ENCODE results near the gene GPA33. TPM values are rescaled to one million over a fixed set of nuclear protein-coding genes. Genes with fewer than 3 reads are reported as not detected.

GPA33 gene
- polyA plus RNA-seq, 3 donors from 2014 or later, result 6.7 to 23.8 (median 7.7) TPM

DNA sequence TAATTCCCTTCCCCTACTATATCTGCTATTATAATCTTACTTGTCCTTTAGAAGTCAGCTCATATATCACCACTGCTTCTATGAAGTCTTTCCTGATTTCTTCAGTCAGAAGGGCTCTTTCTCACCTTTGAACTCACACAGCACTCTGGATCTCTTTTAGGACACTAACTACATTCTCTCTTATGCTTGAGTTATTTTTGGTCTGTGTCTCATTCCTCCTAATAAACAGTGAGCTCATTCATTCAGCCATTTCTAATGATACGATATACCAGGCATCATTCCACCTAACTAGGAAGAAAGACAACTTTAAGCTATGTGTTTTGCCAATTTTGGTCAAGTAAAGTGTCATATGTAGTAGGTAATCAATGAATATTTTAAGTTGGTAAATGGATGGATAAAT, 2.5 kb upstream of the GPA33 start:
- Mint-ChIP-seq H3K27ac (peak overlapping the region in 4 of 6 donors; percentile 10 to 64 (median 58)), H3K4me1 (peaks cover 46% of the 10 kb centered on the region in 2 donors), H3K4me3 (no peak overlapping the region), H3K9me3 (no peaks in the 10 kb centered on the region), H3K27me3 (ENCODE audit: low read depth in 3 of 3) (no peaks in the 10 kb centered on the region), H3K36me3 (no peaks in the 10 kb centered on the region)
- no peak for DNase-seq

DNA sequence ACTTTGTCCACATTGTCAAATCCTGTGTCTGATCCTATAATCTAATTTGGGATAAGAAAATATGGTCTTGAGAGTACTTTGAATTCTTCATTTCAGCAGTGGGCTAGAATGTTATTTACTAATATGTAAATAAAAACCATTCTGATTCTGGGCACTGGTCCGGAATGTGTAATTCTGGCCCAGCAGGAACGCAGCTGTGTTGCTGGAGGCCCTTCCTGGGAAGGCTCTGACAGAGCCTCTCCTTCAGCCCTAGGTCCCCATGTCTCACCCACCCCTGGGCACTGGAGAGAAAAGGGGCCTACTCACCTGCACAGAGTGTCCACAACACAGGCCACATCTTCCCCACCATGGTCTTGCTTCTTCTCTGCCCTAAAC, 251 bp downstream of the GPA33 start:
- Mint-ChIP-seq H3K9me3 (no peaks in the 10 kb centered on the region), H3K27me3 (ENCODE audit: low read depth in 3 of 3) (no peaks in the 10 kb centered on the region), H3K4me1 (peaks cover 39 to 41% of the 10 kb centered on the region in 2 donors), H3K27ac (peak overlapping the region; percentile 85 to 98 (median 94)), H3K4me3 (peak overlapping the region; percentile 28 to 75 (median 60)), H3K36me3 (no peaks in the 10 kb centered on the region)
- no peak for DNase-seq

DNA sequence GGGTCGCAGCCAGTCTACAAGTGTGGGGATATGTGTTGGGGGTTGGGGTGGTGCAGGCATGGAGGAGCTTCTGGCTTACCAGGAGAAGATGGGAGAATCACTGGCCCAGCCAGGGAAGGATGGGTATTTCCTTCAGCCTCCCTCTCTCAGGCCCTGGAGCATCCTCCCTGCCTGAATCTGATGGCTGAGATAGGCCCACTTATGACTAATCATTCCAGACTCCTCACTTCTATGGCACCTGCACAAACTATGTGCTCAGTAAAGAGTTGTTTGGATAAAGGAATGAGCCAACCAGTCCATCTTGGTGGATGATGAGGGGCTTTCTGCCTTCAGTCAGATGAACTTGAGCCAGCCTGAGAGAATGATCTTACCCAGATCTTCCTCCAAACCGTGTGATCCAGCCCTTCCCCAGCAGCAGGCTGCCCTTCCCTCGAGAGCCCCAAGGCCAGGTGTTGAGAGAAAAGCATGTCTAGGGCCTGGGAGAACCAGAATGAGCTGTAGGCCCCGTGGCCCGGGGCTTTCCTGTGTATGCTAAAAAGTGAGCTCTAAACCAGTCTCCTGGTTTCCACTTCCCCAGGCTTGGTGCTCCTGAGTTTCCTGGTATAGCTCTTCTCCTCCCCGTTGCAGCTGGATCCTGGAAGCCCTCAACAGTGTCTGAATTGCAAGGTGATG, 1.3 kb downstream of the GPA33 start:
- no peak for DNase-seq
- Mint-ChIP-seq H3K9me3 (no peaks in the 10 kb centered on the region), H3K36me3 (no peaks in the 10 kb centered on the region), H3K4me3 (peak overlapping the region in 3 of 5 donors; percentile 16 to 75 (median 22)), H3K27ac (peak overlapping the region in 5 of 6 donors; percentile 17 to 97 (median 93)), H3K27me3 (ENCODE audit: low read depth in 3 of 3) (no peaks in the 10 kb centered on the region), H3K4me1 (peaks cover 37 to 38% of the 10 kb centered on the region in 2 donors)

DNA sequence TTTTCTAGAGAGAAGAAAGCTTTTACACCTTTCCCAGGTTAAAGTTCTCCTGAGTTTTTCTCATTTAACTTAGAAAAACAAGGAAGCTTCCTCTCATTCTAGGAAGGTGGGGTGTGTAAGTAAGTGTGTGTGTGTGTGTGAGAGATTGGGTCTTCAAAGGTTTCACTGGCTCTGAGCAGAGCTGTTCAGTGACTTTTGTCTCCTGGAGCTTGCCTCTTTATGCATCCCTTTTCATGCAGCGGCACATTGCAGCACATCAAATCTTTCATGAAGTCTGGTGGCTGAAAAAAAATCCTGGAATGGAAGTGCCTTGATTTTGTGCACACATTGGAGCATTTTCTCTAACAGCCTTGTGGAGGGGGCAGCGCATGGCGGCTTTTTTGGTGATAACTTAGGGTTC, 3.4 kb downstream of the GPA33 start:
- no peaks in the 10 kb centered on the region for H3K9me3 Mint-ChIP-seq
- H3K36me3 Mint-ChIP-seq, result peaks cover 2 to 6% (median 6%) of the 10 kb centered on the region in 3 donors
- peaks cover 28 to 35% of the 10 kb centered on the region in 2 donors for H3K4me1 Mint-ChIP-seq
- no peak for DNase-seq
- no peak overlapping the region for H3K4me3 Mint-ChIP-seq
- peak overlapping the region in 2 of 6 donors; percentile 46 to 47 for H3K27ac Mint-ChIP-seq
- no peaks in the 10 kb centered on the region for H3K27me3 Mint-ChIP-seq (ENCODE audit: low read depth in 3 of 3)

DNA sequence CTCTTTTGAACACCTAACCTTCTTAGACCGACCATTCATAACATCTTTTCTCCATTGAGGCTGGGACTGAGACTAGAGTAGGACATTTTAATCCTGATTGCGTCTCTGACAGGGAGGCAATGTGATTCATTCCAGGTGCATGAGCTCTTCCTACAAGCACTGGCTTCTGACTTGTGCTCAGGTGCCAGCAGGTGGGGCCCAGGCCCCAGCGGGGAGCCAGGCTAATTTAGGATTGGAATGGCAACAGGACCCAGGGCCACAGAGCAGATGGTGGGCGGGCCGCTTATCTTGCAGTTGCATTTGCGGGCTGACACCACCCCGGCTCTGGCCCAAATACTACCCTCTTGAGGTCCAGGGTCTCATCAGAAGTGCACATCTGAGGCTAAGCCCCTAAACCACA, 4.1 kb downstream of the GPA33 start:
- no peak overlapping the region for H3K27ac Mint-ChIP-seq
- peaks cover 24 to 32% of the 10 kb centered on the region in 2 donors for H3K4me1 Mint-ChIP-seq
- H3K36me3 Mint-ChIP-seq, result peaks cover 2 to 9% (median 8%) of the 10 kb centered on the region in 3 donors
- DNase-seq, result no peak
- no peaks in the 10 kb centered on the region for H3K9me3 Mint-ChIP-seq
- H3K4me3 Mint-ChIP-seq, result no peak overlapping the region
- no peaks in the 10 kb centered on the region for H3K27me3 Mint-ChIP-seq (ENCODE audit: low read depth in 3 of 3)

DNA sequence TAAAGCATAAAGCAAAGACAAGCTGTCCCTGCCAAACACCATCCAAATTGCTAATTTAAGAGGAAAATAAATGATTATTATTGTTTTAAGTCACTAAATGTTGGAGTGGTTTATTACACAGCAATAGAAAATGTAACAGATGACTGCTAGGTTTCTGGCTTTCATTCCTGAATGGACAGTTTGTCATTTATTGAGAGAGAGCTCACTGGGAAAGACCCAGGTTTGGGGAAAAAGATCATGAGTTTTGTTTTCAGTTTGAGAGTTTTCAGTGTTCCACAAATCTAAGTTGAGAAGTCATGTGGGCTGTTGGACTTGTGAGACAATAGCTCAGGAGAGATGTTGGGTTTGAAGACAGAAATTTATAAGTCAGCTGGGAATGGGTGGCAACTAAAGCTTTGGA, 5.4 kb downstream of the GPA33 start:
- H3K27me3 Mint-ChIP-seq (ENCODE audit: low read depth in 3 of 3), result peaks cover 0 to 1% (median 0%) of the 10 kb centered on the region in 3 donors
- DNase-seq, result no peak
- no peaks in the 10 kb centered on the region for H3K9me3 Mint-ChIP-seq
- no peak overlapping the region for H3K27ac Mint-ChIP-seq
- peaks cover 2 to 19% (median 8%) of the 10 kb centered on the region in 3 donors for H3K36me3 Mint-ChIP-seq
- H3K4me1 Mint-ChIP-seq, result peaks cover 20 to 25% of the 10 kb centered on the region in 2 donors
- no peak overlapping the region for H3K4me3 Mint-ChIP-seq

DNA sequence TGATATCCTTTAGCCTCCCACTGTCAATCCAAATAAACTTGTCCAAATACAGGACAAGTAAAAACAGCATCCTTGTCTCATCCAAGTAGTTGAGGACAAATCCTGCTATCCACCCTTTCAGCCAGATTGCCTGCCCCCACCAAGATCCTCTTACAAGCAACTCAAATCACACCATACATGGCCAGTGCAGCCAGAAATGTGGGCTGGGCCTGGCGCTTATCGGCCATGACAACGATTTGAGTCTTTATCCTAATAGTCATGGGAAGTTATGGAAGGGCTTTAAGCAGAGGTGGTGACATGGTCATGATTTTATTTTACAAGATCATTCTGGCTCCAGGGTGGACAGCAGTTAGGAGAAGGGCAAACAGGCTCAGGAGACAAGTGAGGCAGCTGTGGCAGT, 6.3 kb downstream of the GPA33 start:
- Mint-ChIP-seq H3K9me3 (no peaks in the 10 kb centered on the region), H3K27me3 (ENCODE audit: low read depth in 3 of 3) (peaks cover 0 to 1% (median 0%) of the 10 kb centered on the region in 3 donors), H3K36me3 (peaks cover 2 to 19% (median 8%) of the 10 kb centered on the region in 3 donors), H3K27ac (no peak overlapping the region), H3K4me3 (no peak overlapping the region), H3K4me1 (peaks cover 13 to 19% of the 10 kb centered on the region in 2 donors)
- no peak for DNase-seq

DNA sequence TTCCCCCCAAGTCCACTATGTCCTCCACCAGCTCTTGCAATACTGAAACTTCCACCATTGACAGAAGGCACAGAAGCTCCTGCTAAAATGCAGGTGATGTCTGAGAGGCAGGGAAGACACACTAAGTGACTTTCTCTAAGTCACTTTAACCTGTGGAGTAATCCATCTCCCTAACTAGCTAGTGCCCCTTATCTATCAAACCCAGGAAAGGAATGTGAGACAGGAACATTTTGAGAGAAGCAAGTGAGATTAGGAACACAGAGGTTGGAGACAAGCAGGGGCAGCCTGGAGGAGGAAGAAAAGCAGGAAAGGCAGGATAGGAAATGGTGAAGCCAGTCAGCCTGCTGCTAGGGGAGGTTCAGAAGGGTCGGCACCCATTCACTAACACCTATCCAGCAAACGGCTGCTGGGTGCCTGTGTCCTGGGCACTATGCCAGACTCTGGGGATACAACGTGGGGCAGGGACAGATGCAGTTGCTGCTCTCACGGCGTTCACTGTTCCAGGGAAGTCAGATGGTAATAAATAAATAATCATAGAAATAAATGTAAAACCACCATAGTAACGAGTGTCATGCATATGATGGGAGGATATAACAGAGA, 7.0 kb downstream of the GPA33 start:
- Mint-ChIP-seq H3K27ac (no peak overlapping the region), H3K9me3 (no peaks in the 10 kb centered on the region), H3K36me3 (peaks cover 2 to 19% (median 8%) of the 10 kb centered on the region in 3 donors), H3K27me3 (ENCODE audit: low read depth in 3 of 3) (peaks cover 0 to 1% (median 0%) of the 10 kb centered on the region in 3 donors), H3K4me1 (peaks cover 18 to 21% of the 10 kb centered on the region in 2 donors), H3K4me3 (no peak overlapping the region)
- no peak for DNase-seq

DNA sequence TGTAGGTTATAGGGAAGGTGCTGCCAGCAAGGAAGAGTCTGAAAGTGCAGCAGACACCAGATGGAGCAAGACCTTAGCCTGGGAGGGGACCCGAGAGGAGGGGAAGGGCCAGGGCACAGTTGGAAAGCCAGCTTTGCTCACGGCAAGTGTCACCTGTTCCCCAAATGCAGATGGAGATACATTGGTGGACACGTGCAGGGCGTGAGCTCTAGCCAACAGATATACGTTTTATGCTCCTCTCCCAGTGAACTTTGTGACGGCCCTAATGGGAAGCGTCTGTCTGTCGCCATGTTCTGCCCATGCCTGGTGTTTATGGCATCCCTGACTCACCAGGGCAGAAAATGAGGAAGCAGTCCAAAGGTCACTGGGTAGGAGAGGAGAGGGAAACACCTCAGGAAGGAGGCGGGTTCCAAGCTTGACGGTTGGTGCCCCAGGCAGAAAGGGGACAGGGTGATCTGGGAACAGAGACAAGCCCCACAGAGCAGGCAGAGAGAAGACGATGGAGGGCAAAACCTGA, 7.6 kb downstream of the GPA33 start:
- H3K27me3 Mint-ChIP-seq (ENCODE audit: low read depth in 3 of 3), result peaks cover 0 to 1% (median 0%) of the 10 kb centered on the region in 3 donors
- peak overlapping the region in 1 of 6 donors; percentile 29 for H3K27ac Mint-ChIP-seq
- no peak overlapping the region for H3K4me3 Mint-ChIP-seq
- peaks cover 2 to 19% (median 8%) of the 10 kb centered on the region in 3 donors for H3K36me3 Mint-ChIP-seq
- H3K9me3 Mint-ChIP-seq, result no peaks in the 10 kb centered on the region
- no peak for DNase-seq
- H3K4me1 Mint-ChIP-seq, result peaks cover 24% of the 10 kb centered on the region in 2 donors

DNA sequence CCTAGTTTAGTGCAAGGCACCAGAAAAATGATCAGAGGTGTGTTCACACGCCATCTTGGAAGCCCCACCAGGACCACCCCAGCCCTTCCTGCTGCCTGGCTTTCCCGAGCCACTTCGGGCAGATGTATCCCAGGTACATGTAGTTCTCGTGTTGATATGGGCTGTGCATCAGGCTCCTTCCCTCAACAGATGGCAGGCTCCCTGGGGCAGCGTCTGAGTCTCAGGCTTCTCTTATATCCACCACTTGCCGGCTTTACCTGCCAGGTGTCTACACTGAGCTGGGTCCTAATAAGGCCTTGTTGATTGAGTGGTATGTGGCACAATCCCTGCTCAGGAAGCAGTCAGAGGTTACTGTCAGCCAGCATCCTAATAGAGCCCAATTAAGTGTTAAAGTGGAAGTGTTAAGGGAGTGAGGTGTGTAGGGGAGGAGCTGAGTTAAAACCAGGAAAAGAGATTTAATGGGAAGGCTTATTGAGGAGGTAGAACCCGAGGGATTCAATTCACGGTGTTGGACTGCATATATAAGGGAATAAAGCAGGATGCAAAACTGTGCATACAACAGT, 8.5 kb downstream of the GPA33 start:
- DNase-seq, result no peak
- H3K9me3 Mint-ChIP-seq, result no peaks in the 10 kb centered on the region
- no peak overlapping the region for H3K4me3 Mint-ChIP-seq
- no peak overlapping the region for H3K27ac Mint-ChIP-seq
- H3K36me3 Mint-ChIP-seq, result peaks cover 2 to 19% (median 8%) of the 10 kb centered on the region in 3 donors
- peaks cover 0 to 6% (median 2%) of the 10 kb centered on the region in 3 donors for H3K27me3 Mint-ChIP-seq (ENCODE audit: low read depth in 3 of 3)
- peaks cover 31 to 33% of the 10 kb centered on the region in 2 donors for H3K4me1 Mint-ChIP-seq

DNA sequence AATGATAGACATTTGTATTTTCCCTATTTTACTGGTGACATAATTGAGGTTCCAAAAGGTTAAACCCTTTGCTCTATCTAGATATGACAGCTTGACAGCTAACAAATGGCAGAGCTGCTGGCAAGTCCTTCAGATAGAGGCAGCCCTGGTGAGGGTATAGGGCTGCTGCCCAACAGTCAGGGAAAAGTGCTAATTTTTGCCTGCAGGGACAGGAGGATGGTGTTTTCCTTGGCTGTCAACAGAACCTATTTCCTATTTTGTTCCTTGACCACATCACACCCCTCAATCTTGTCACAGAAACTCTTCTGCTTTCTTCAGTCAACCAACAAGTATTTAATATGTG, 12.3 kb downstream of the GPA33 start:
- Mint-ChIP-seq H3K36me3 (peaks cover 2 to 19% (median 8%) of the 10 kb centered on the region in 3 donors), H3K27me3 (ENCODE audit: low read depth in 3 of 3) (peaks cover 0 to 6% (median 2%) of the 10 kb centered on the region in 3 donors), H3K9me3 (no peaks in the 10 kb centered on the region), H3K4me1 (peaks cover 55 to 60% of the 10 kb centered on the region in 2 donors), H3K4me3 (peak overlapping the region in 3 of 5 donors; percentile 40 to 89 (median 82)), H3K27ac (peak overlapping the region in 4 of 6 donors; percentile 45 to 85 (median 58))
- no peak for DNase-seq

DNA sequence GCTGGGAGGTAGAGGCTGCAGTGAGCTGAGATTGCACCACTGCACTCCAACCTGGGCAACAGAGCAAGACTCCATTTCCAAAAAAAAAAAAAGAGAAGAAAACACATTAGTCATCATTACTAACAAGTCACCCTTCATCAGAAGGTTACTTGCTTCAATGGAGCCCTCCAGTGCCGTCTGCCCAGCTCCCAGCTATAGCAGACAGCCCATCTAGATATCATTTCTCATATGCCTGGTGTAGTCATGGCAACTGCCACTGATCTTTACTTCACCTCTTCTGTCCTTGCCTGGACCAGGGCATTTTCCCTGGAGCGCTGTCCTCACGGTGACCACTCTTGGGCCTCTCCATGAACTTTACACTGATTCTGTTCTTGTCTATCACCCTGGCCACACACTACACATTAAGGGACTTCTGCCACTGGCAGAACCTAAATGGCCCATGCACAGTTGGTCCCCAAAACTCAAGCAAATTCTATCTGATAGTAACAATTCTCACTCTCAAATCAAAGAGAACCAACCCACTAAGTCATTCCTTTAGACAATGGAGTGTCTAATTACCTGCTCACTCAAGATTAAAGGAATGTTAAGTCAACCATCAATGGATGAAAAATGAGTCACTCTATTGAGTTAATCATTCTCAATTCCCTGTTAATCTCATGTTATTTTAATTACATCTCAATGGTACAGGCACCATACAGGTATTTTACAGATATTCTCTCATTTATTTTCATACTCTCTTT, 12.9 kb downstream of the GPA33 start:
- Mint-ChIP-seq H3K36me3 (peaks cover 2 to 18% (median 7%) of the 10 kb centered on the region in 3 donors), H3K27me3 (ENCODE audit: low read depth in 3 of 3) (peaks cover 0 to 6% (median 2%) of the 10 kb centered on the region in 3 donors), H3K4me3 (peak overlapping the region; percentile 73 to 89 (median 82)), H3K9me3 (no peaks in the 10 kb centered on the region), H3K27ac (peak overlapping the region; percentile 21 to 85 (median 54)), H3K4me1 (peaks cover 53 to 60% of the 10 kb centered on the region in 2 donors)
- DNase-seq, result no peak

DNA sequence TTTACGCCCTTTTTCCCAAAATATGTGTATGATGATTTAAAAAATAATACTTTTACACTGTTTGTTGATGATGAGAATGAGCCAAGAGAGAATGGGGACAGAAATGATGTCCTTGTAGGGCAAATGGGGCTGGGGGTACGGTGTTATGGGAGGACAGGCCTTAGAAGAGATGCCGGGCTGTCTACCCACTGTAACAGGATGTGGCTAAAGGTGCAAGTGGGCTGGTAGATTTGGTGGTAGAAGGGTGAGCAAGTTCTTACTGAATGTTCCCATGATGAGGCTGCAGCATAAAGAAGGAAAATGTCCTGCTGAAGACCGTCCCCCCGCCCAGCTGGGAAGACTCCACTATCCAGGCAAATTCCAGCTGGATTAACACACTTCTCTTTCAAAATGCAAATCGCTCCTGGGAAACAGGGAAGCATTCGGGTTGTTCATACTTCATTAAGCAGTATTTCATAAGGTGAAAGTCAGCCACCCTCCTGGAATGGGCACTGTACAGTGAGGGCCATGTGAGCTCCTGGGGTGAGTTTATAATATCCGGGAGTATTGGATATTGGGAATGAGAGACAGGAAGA, 14.0 kb downstream of the GPA33 start:
- Mint-ChIP-seq H3K9me3 (no peaks in the 10 kb centered on the region), H3K27ac (peak overlapping the region; percentile 58 to 91 (median 86)), H3K4me3 (peak overlapping the region; percentile 73 to 89 (median 82)), H3K4me1 (peaks cover 53 to 60% of the 10 kb centered on the region in 2 donors), H3K36me3 (peaks cover 0 to 12% (median 0%) of the 10 kb centered on the region in 3 donors), H3K27me3 (ENCODE audit: low read depth in 3 of 3) (peaks cover 0 to 6% (median 2%) of the 10 kb centered on the region in 3 donors)
- DNase-seq, result peak; percentile 50 to 63 (median 60)

Measured in immature natural killer cell (primary cell).